ENCODE data around the gene CIDEC.

CIDEC gene

DNA sequence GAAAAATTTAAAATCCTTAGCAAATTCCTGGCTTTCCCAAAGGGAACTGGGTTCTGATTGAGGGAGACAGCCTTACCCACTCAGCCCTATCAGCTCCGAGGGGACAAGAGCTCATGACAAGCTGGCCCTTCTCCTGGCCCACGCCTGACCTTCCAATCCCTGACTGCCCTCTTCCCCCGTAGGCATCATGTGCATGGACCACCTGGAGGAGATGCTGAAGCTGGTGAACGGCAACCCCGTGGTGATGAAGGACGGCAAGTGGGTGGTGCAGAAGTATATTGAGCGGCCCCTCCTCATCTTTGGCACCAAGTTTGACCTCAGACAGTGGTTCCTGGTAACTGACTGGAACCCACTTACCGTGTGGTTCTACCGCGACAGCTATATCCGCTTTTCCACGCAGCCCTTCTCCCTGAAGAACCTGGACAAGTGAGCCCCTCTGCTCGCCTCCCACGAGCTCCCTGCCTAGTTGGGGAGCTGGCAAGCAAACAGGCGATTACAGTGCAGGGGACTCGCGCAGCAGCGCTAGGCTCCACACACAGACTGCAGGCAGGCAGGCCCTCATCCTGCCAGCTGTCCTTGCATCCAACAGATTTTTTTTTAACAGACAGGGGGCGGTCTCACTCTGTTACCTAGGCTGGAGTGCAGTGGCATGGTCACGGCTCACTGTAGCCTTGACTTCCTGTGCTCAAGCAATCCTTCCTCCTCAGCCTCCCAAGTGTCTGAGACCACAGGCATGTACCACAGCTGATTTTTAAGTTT lies 53.1 kb downstream of the CIDEC start:
- Histone ChIP-seq H3K36me3 (replicated peaks) (no peaks in the 10 kb centered on the region), H3K4me3 (ENCODE audit: low read depth, low read length) (no peak overlapping the region), H3K27me3 (replicated peaks) (no peaks in the 10 kb centered on the region), H3K27ac (no peak overlapping the region)
- TF ChIP-seq, protein P1, sequence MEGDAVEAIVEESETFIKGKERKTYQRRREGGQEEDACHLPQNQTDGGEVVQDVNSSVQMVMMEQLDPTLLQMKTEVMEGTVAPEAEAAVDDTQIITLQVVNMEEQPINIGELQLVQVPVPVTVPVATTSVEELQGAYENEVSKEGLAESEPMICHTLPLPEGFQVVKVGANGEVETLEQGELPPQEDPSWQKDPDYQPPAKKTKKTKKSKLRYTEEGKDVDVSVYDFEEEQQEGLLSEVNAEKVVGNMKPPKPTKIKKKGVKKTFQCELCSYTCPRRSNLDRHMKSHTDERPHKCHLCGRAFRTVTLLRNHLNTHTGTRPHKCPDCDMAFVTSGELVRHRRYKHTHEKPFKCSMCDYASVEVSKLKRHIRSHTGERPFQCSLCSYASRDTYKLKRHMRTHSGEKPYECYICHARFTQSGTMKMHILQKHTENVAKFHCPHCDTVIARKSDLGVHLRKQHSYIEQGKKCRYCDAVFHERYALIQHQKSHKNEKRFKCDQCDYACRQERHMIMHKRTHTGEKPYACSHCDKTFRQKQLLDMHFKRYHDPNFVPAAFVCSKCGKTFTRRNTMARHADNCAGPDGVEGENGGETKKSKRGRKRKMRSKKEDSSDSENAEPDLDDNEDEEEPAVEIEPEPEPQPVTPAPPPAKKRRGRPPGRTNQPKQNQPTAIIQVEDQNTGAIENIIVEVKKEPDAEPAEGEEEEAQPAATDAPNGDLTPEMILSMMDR (IDR thresholded peaks at IDR 0.05; ENCODE audit: low read depth, low read length, missing control alignments): peak; percentile 53
- DNase-seq: no peak
- in situ Hi-C loops (cut with HindIII; ENCODE audit: low pct_ligation_motif_present, low sequenced_read_pairs): no loop called here

GRCh38 chr3:9825451-9826040 lies 54.5 kb downstream of the CIDEC start:
- Histone ChIP-seq H3K27me3 (replicated peaks) (no peaks in the 10 kb centered on the region), H3K27ac (no peak overlapping the region), H3K36me3 (replicated peaks) (no peaks in the 10 kb centered on the region), H3K4me3 (ENCODE audit: low read depth, low read length) (no peak overlapping the region)
- in situ Hi-C loops (cut with HindIII; ENCODE audit: low pct_ligation_motif_present, low sequenced_read_pairs): no loop called here
- no peak for DNase-seq
- TF ChIP-seq, protein P1 (IDR thresholded peaks at IDR 0.05; ENCODE audit: low read depth, low read length, missing control alignments): no peak

- no peaks in the 10 kb centered on the region for H3K27me3 ChIP-seq (replicated peaks)
- peaks cover 3% of the 10 kb centered on the region for H3K36me3 ChIP-seq (replicated peaks)
- in situ Hi-C loops (cut with HindIII; ENCODE audit: low pct_ligation_motif_present, low sequenced_read_pairs): no loop called here
- DNase-seq: peak; percentile 25
- H3K4me3 ChIP-seq (ENCODE audit: low read depth, low read length): no peak overlapping the region
- H3K27ac ChIP-seq: no peak overlapping the region
- TF ChIP-seq, protein P1 (IDR thresholded peaks at IDR 0.05; ENCODE audit: low read depth, low read length, missing control alignments): peak; percentile 63
Observed at GRCh38 chr3:9820946-9821345, 59.1 kb downstream of the CIDEC start.

- H3K27ac ChIP-seq: no peak overlapping the region
- in situ Hi-C loops (cut with HindIII; ENCODE audit: low pct_ligation_motif_present, low sequenced_read_pairs): no loop called here
- H3K4me3 ChIP-seq (ENCODE audit: low read depth, low read length): no peak overlapping the region
- H3K27me3 ChIP-seq (replicated peaks): no peaks in the 10 kb centered on the region
- peaks cover 3% of the 10 kb centered on the region for H3K36me3 ChIP-seq (replicated peaks)
- no peak for DNase-seq
- TF ChIP-seq, protein P1 (IDR thresholded peaks at IDR 0.05; ENCODE audit: low read depth, low read length, missing control alignments): no peak
Observed at GRCh38 chr3:9820543-9820942, 59.5 kb downstream of the CIDEC start.

DNA sequence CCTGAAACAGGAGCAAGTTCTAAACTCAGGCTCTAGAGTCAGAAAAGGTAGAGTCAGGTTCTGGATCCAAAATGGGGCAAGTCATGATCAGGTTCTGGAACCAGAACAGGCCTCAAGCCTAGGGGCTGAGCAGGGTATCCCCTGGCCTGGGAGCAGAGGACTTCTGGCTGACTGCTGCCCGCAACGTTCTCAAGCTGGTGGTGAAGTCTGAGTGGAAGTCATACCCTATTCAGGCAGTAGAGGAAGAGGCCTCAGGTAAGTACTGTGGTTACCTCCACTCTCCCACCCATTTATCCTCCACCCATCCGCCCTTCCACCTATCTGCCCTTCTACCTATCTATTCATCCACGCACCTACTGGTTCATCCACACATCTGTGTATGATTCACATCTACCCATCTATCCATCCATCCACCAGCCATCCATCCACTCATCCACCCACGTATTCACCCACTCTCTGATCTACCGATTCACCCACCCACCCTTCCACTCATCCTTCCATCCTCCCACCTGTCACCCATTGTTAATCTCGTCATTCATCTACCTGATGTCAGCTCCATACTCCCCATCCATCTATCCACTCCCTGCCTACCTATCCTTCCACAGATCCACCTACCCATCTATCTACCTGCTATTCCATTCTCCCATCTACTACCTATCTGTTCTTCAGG lies 61.3 kb downstream of the CIDEC start:
- Histone ChIP-seq H3K27me3 (replicated peaks) (no peaks in the 10 kb centered on the region), H3K4me3 (ENCODE audit: low read depth, low read length) (no peak overlapping the region), H3K36me3 (replicated peaks) (peaks cover 3% of the 10 kb centered on the region), H3K27ac (no peak overlapping the region)
- TF ChIP-seq, protein P1 (IDR thresholded peaks at IDR 0.05; ENCODE audit: low read depth, low read length, missing control alignments): no peak
- DNase-seq: no peak
- in situ Hi-C loops (cut with HindIII; ENCODE audit: low pct_ligation_motif_present, low sequenced_read_pairs): no loop called here
